Neuronal stem cell (in vitro differentiated cells): ENCODE measurements around the gene TMEM132D.

Source experiments
- DNase-seq: peaks from one replicate; pipeline ENCODE4 v3.0.0-alpha.2; 2013; ENCODE audit warnings: low spot score
- H2AFZ ChIP-seq: one replicate; pipeline ENCODE4 v1.6.1; 2013; ENCODE audit warnings: mild to moderate bottlenecking, low read length, inconsistent platforms
- H2AK5ac ChIP-seq: 2 replicates; pipeline ENCODE4 v1.6.1; 2013; ENCODE audit warnings: low read depth, mild to moderate bottlenecking, inconsistent platforms, low read length, moderate library complexity, mixed read lengths
- H2BK120ac ChIP-seq: 2 replicates; pipeline ENCODE4 v1.6.1; 2013; ENCODE audit warnings: low read depth, mild to moderate bottlenecking, inconsistent platforms, low read length, moderate library complexity, mixed read lengths
- H2BK12ac ChIP-seq: one replicate; pipeline ENCODE4 v1.6.1; 2013; ENCODE audit warnings: low read length, inconsistent platforms
- H2BK15ac ChIP-seq: 2 replicates; pipeline ENCODE4 v1.6.1; 2013; ENCODE audit warnings: mild to moderate bottlenecking, low read length, inconsistent platforms, mixed read lengths
- H2BK5ac ChIP-seq: one replicate; pipeline ENCODE4 v1.6.1; 2013; ENCODE audit warnings: inconsistent platforms, mild to moderate bottlenecking, low read length, moderate library complexity
- H3K14ac ChIP-seq: one replicate; pipeline ENCODE4 v1.6.1; 2013; ENCODE audit warnings: low read length, inconsistent platforms
- H3K18ac ChIP-seq: 2 replicates; pipeline ENCODE4 v1.6.1; 2013; ENCODE audit warnings: low read length, inconsistent platforms
- H3K23ac ChIP-seq: 2 replicates; pipeline ENCODE4 v1.6.1; 2013; ENCODE audit warnings: low read depth, mild to moderate bottlenecking, mixed read lengths, low read length, inconsistent platforms; ENCODE audit not compliant: poor library complexity
- H3K27ac ChIP-seq: replicated peaks from 3 replicates; pipeline ENCODE4 v1.5.1; 2013; ENCODE audit warnings: low read length, inconsistent platforms
- H3K27me3 ChIP-seq, 3 experiments: 2 replicates each; pipeline ENCODE4 v1.6.1; 2013; ENCODE audit warnings: low read length in 3 of 3, mild to moderate bottlenecking in 2 of 3, inconsistent platforms in 1 of 3, low read depth in 1 of 3, mixed read lengths in 1 of 3, moderate library complexity in 1 of 3; ENCODE audit not compliant: control insufficient read depth in 3 of 3, insufficient read depth in 3 of 3
- H3K36me3 ChIP-seq, 2 donors: replicated peaks in 1 of 2; 2 replicates each; pipeline ENCODE4 v1.6.1; 2013; ENCODE audit warnings: low read length in 2 of 2; ENCODE audit not compliant: control insufficient read depth in 2 of 2, insufficient read depth in 2 of 2
- H3K4ac ChIP-seq: 2 replicates; pipeline ENCODE4 v1.6.1; 2013; ENCODE audit warnings: inconsistent platforms, mild to moderate bottlenecking, low read length, moderate library complexity
- H3K4me1 ChIP-seq, 2 donors: 1 replicate in 1 of 2; 2 replicates in 1 of 2; pipeline ENCODE4 v1.6.1; 2013; ENCODE audit warnings: low read length in 2 of 2, low read depth in 1 of 2; ENCODE audit not compliant: control insufficient read depth in 2 of 2, insufficient read depth in 1 of 2
- H3K4me2 ChIP-seq: one replicate; pipeline ENCODE4 v1.6.1; 2013; ENCODE audit warnings: mild to moderate bottlenecking, low read length, inconsistent platforms; ENCODE audit not compliant: insufficient read depth, poor library complexity, severe bottlenecking
- H3K4me3 ChIP-seq, 2 donors: 2 replicates each; pipeline ENCODE4 v1.5.1; 2013; ENCODE audit warnings: low read length in 2 of 2, mild to moderate bottlenecking in 2 of 2, inconsistent platforms in 1 of 2, moderate library complexity in 1 of 2
- H3K79me1 ChIP-seq: one replicate; pipeline ENCODE4 v1.6.1; 2013; ENCODE audit warnings: low read depth, mild to moderate bottlenecking, inconsistent platforms, low read length, moderate library complexity
- H3K9ac ChIP-seq: one replicate; pipeline ENCODE4 v1.6.1; 2013; ENCODE audit warnings: mild to moderate bottlenecking, low read depth, low read length, inconsistent platforms; ENCODE audit not compliant: poor library complexity
- H3K9me3 ChIP-seq, 2 donors: replicated peaks in 1 of 2; 2 replicates each; pipeline versions ENCODE3 to v1.6.1; 2013; ENCODE audit warnings: low read length in 2 of 2, mild to moderate bottlenecking in 2 of 2, inconsistent platforms in 1 of 2, low read depth in 1 of 2, mixed read lengths in 1 of 2, moderate library complexity in 1 of 2; ENCODE audit not compliant: control insufficient read depth in 2 of 2, insufficient read depth in 1 of 2
- H4K8ac ChIP-seq: one replicate; pipeline ENCODE4 v1.6.1; 2013; ENCODE audit warnings: low read depth, mild to moderate bottlenecking, inconsistent platforms, low read length, moderate library complexity
- H4K91ac ChIP-seq: one replicate; pipeline ENCODE4 v1.6.1; 2013; ENCODE audit warnings: low read length, low read depth, mild to moderate bottlenecking, inconsistent platforms; ENCODE audit not compliant: poor library complexity
- WGBS, 2 donors: extraction: QIAGEN DNeasy Blood & Tissue Kit; methylation state at CpG; one replicate each; pipeline ENCODE4 v1.1.7; 2013; ENCODE audit warnings: missing lambda C conversion rate in 2 of 2, mixed read lengths in 1 of 2; ENCODE audit not compliant: insufficient read length in 2 of 2, insufficient replicate concordance in 1 of 2; ENCODE audit errors: extremely low coverage in 2 of 2; 5-methylcytosine and 5-hydroxymethylcytosine counted together

Gene TMEM132D

DNA sequence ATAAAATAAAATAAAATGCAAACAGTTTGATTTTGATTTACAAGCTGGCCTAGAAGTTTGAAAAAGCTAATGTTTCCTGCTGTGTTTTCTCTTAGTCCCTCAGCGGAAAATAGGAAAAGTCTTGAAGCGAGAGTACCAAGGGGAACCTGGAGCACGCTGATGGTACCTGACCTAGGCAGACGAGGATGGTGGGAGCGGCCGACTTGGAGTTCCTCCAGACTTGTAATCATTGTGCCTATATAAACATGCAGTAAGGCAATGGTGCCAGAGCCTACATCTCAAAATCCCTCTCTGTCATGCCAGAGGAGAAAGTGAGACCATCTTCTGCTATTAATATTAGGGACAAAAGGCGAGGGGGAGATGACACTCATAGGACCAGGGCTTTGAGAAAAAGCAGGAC, 371.7 kb downstream of the TMEM132D start:
- Histone ChIP-seq H3K14ac (no peak overlapping the region), H2AK5ac (no peak overlapping the region), H3K9ac (no peak overlapping the region), H2BK5ac (no peak overlapping the region), H4K91ac (no peak overlapping the region), H3K79me1 (no peaks in the 10 kb centered on the region), H4K8ac (no peak overlapping the region), H3K18ac (no peak overlapping the region), H3K36me3 (no peaks in the 10 kb centered on the region), H3K4me3 (no peak overlapping the region), H3K4ac (no peak overlapping the region), H2AFZ (no peak overlapping the region), H3K9me3 (no peaks in the 10 kb centered on the region), H3K27me3 (peaks cover 0 to 4% (median 0%) of the 10 kb centered on the region in 3 experiments), H3K27ac (no peak overlapping the region), H3K4me1 (peaks cover 0 to 7% of the 10 kb centered on the region in 2 donors), H3K4me2 (no peak overlapping the region), H2BK15ac (no peak overlapping the region), H2BK120ac (no peak overlapping the region), H3K23ac (no peak overlapping the region), H2BK12ac (no peak overlapping the region)
- DNase-seq = no peak
- no CpG with 5 or more reads among the region's 7 CpGs for WGBS, 2 donors

DNA sequence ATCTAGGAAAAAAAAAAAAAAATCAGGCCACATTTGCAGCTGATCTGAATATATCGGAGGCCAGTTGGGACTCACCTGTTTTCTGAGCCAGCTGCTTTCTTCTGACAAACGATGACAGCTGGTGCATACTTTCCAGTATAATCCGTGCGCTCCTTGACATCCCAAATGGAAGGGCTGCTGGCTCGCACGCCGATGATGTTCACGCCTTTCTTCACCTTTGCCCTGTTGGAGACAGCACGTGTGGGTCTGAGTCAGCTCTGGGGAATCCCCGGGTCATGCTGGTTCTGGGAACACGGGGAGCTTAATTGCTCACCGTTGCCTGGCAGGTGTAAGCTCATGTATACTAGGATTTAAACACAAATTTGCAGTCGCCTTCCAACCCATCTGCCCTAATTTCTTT, 372.8 kb downstream of the TMEM132D start:
- H2AFZ ChIP-seq = no peak overlapping the region
- H4K91ac ChIP-seq = no peak overlapping the region
- H2AK5ac ChIP-seq = no peak overlapping the region
- H3K4me3 ChIP-seq = no peak overlapping the region
- H3K14ac ChIP-seq = no peak overlapping the region
- no peak overlapping the region for H2BK5ac ChIP-seq
- H3K23ac ChIP-seq = no peak overlapping the region
- no peaks in the 10 kb centered on the region for H3K79me1 ChIP-seq
- H3K9me3 ChIP-seq = no peaks in the 10 kb centered on the region
- H3K4me1 ChIP-seq = peaks cover 0 to 7% of the 10 kb centered on the region in 2 donors
- H3K4me2 ChIP-seq = no peak overlapping the region
- WGBS, 2 donors = no CpG with 5 or more reads among the region's 13 CpGs
- no peak overlapping the region for H3K9ac ChIP-seq
- H2BK12ac ChIP-seq = no peak overlapping the region
- H3K36me3 ChIP-seq = no peaks in the 10 kb centered on the region
- peaks cover 0 to 4% (median 0%) of the 10 kb centered on the region in 3 experiments for H3K27me3 ChIP-seq
- H3K18ac ChIP-seq = no peak overlapping the region
- H2BK15ac ChIP-seq = no peak overlapping the region
- no peak overlapping the region for H3K4ac ChIP-seq
- no peak for DNase-seq
- no peak overlapping the region for H2BK120ac ChIP-seq
- H4K8ac ChIP-seq = no peak overlapping the region
- H3K27ac ChIP-seq = no peak overlapping the region

DNA sequence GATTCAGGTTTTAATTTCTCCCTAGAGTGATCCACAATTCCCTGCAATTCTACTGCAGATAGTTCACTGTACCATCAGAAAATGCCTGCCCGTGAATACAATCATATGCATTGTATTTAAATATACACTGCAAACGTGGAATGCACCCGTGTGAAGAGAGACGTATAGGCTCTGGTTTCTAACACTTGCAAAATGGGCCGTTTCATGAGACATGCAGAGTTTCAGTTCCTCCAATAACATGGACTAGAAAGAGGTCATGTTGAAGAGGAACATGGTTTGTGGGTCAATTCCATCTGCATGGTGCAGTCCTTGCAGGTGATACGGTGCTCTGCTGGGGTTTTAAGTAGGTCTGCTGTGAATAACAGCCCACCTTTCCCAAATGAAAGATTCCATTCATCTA, 373.3 kb downstream of the TMEM132D start:
- Histone ChIP-seq H3K27ac (no peak overlapping the region), H4K91ac (no peak overlapping the region), H3K4me3 (no peak overlapping the region), H3K14ac (no peak overlapping the region), H3K23ac (no peak overlapping the region), H3K79me1 (no peaks in the 10 kb centered on the region), H2BK12ac (no peak overlapping the region), H4K8ac (no peak overlapping the region), H2AFZ (no peak overlapping the region), H3K9ac (no peak overlapping the region), H3K9me3 (no peaks in the 10 kb centered on the region), H3K27me3 (peaks cover 0 to 4% (median 0%) of the 10 kb centered on the region in 3 experiments), H2BK5ac (no peak overlapping the region), H2BK120ac (no peak overlapping the region), H3K4ac (no peak overlapping the region), H3K18ac (no peak overlapping the region), H3K4me2 (no peak overlapping the region), H2BK15ac (no peak overlapping the region), H3K36me3 (no peaks in the 10 kb centered on the region), H3K4me1 (peaks cover 0 to 7% of the 10 kb centered on the region in 2 donors), H2AK5ac (no peak overlapping the region)
- WGBS, 2 donors = no CpG with 5 or more reads among the region's 6 CpGs
- no peak for DNase-seq

DNA sequence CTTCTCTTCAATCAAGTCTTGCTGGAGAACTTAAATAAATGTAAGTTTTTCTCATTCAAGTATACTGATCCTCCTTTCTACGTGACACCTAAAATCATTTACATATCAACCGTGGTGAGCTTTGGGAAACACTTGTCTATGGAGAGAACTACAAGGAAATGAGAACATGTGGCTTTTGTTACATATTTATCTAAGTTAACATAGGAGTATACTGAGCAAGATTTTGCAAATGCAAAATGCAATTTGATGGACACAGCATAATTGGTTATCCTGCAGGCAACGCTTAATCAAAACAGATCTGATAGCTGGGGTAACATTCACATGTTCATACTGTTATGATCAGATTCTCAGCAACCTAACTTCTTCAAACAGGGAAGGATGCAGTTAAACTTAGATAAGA, 376.3 kb downstream of the TMEM132D start:
- Histone ChIP-seq H3K9me3 (no peaks in the 10 kb centered on the region), H2BK15ac (no peak overlapping the region), H3K4me1 (peaks cover 0 to 3% of the 10 kb centered on the region in 2 donors), H3K4ac (no peak overlapping the region), H2AFZ (no peak overlapping the region), H2BK5ac (no peak overlapping the region), H3K23ac (no peak overlapping the region), H4K8ac (no peak overlapping the region), H3K14ac (no peak overlapping the region), H2AK5ac (no peak overlapping the region), H2BK12ac (no peak overlapping the region), H3K4me3 (no peak overlapping the region), H4K91ac (no peak overlapping the region), H3K36me3 (no peaks in the 10 kb centered on the region), H3K9ac (no peak overlapping the region), H3K79me1 (no peaks in the 10 kb centered on the region), H3K27me3 (no peaks in the 10 kb centered on the region), H3K18ac (no peak overlapping the region), H2BK120ac (no peak overlapping the region), H3K4me2 (no peak overlapping the region), H3K27ac (no peak overlapping the region)
- WGBS, 2 donors = no CpG with 5 or more reads among the region's 3 CpGs
- no peak for DNase-seq
